ENCODE data around the gene CDH4. TPM values are rescaled to one million over a fixed set of nuclear protein-coding genes. Genes with fewer than 3 reads are reported as not detected.

The CDH4 gene
- total RNA-seq, 1 experiment from 2014 or later, result 25.0 TPM

GRCh38 chr20:61769286-61769832 lies 517.3 kb downstream of the CDH4 start:
- Mint-ChIP-seq H3K27me3 (ENCODE audit: insufficient read depth, unreplicated experiment) (no peaks in the 10 kb centered on the region), H3K27ac (ENCODE audit: low read depth, unreplicated experiment) (no peak overlapping the region), H3K4me1 (ENCODE audit: insufficient read depth, unreplicated experiment) (no peaks in the 10 kb centered on the region), H3K36me3 (ENCODE audit: insufficient read depth, unreplicated experiment) (peaks cover 5% of the 10 kb centered on the region), H3K9me3 (ENCODE audit: unreplicated experiment) (no peaks in the 10 kb centered on the region), H3K4me3 (ENCODE audit: unreplicated experiment) (no peak overlapping the region)
- no TSS peak for BruUV-seq (replicated peaks)
- POLR2A ChIA-PET, result interaction anchor here (1.6 kb wide), 1 partner anchor 20 kb away, joined by 4 read pairs; no protein-coding TSS in a partner anchor
- DNase-seq (ENCODE audit: unreplicated experiment), result no peak
- CTCF ChIA-PET, result interaction anchor here (0.7 to 0.9 kb wide), 2 partner anchors 18 to 109 kb away, joined by 3 read pairs; no protein-coding TSS in a partner anchor
- no peak for TF ChIP-seq CTCF (IDR thresholded peaks at IDR 0.05; ENCODE audit: unreplicated experiment)
- intact Hi-C loops (cut with micrococcal nuclease), result no loop called here

- no peaks in the 10 kb centered on the region for H3K4me1 Mint-ChIP-seq (ENCODE audit: insufficient read depth, unreplicated experiment)
- TF ChIP-seq CTCF (IDR thresholded peaks at IDR 0.05; ENCODE audit: unreplicated experiment), result no peak
- H3K27ac Mint-ChIP-seq (ENCODE audit: low read depth, unreplicated experiment), result no peak overlapping the region
- no peak overlapping the region for H3K4me3 Mint-ChIP-seq (ENCODE audit: unreplicated experiment)
- CTCF ChIA-PET, result interaction anchor here (0.9 kb wide), 1 partner anchor 17 kb away, joined by 3 read pairs; no protein-coding TSS in a partner anchor
- intact Hi-C loops (cut with micrococcal nuclease), result no loop called here
- H3K36me3 Mint-ChIP-seq (ENCODE audit: insufficient read depth, unreplicated experiment), result peaks cover 5% of the 10 kb centered on the region
- no peaks in the 10 kb centered on the region for H3K9me3 Mint-ChIP-seq (ENCODE audit: unreplicated experiment)
- H3K27me3 Mint-ChIP-seq (ENCODE audit: insufficient read depth, unreplicated experiment), result no peaks in the 10 kb centered on the region
- POLR2A ChIA-PET, result interaction anchor here (1.6 kb wide), 1 partner anchor 19 kb away, joined by 4 read pairs; no protein-coding TSS in a partner anchor
- no peak for DNase-seq (ENCODE audit: unreplicated experiment)
- BruUV-seq (replicated peaks), result no TSS peak
Measured at GRCh38 chr20:61770113-61770585, 518.1 kb downstream of the CDH4 start.

GRCh38 chr20:61771805-61772350 lies 519.8 kb downstream of the CDH4 start:
- peaks cover 5% of the 10 kb centered on the region for H3K36me3 Mint-ChIP-seq (ENCODE audit: insufficient read depth, unreplicated experiment)
- TF ChIP-seq CTCF (IDR thresholded peaks at IDR 0.05; ENCODE audit: unreplicated experiment), result no peak
- no peaks in the 10 kb centered on the region for H3K27me3 Mint-ChIP-seq (ENCODE audit: insufficient read depth, unreplicated experiment)
- no peak overlapping the region for H3K27ac Mint-ChIP-seq (ENCODE audit: low read depth, unreplicated experiment)
- H3K4me3 Mint-ChIP-seq (ENCODE audit: unreplicated experiment), result no peak overlapping the region
- intact Hi-C loops (cut with micrococcal nuclease), result no loop called here
- ChIA-PET POLR2A (no interaction called here), CTCF (interaction anchor here (0.5 to 1.6 kb wide), 4 partner anchors 23 to 690 kb away, joined by 3 to 8 read pairs (median 6); no protein-coding TSS in a partner anchor)
- BruUV-seq (replicated peaks), result no TSS peak
- no peak for DNase-seq (ENCODE audit: unreplicated experiment)
- H3K4me1 Mint-ChIP-seq (ENCODE audit: insufficient read depth, unreplicated experiment), result no peaks in the 10 kb centered on the region
- no peaks in the 10 kb centered on the region for H3K9me3 Mint-ChIP-seq (ENCODE audit: unreplicated experiment)

- POLR2A ChIA-PET, result interaction anchor here (0.7 kb wide), 1 partner anchor 1243 kb away, joined by 3 read pairs; no protein-coding TSS in a partner anchor
- no TSS peak for BruUV-seq (replicated peaks)
Measured at GRCh38 chr20:61772828-61773631, 521.0 kb downstream of the CDH4 start.

More at GRCh38 chr20:61772828-61773631, 521.0 kb downstream of the CDH4 start:
- Mint-ChIP-seq H3K9me3 (ENCODE audit: unreplicated experiment) (no peaks in the 10 kb centered on the region), H3K4me3 (ENCODE audit: unreplicated experiment) (no peak overlapping the region), H3K4me1 (ENCODE audit: insufficient read depth, unreplicated experiment) (no peaks in the 10 kb centered on the region), H3K27me3 (ENCODE audit: insufficient read depth, unreplicated experiment) (no peaks in the 10 kb centered on the region), H3K27ac (ENCODE audit: low read depth, unreplicated experiment) (no peak overlapping the region), H3K36me3 (ENCODE audit: insufficient read depth, unreplicated experiment) (peaks cover 10% of the 10 kb centered on the region)
- DNase-seq (ENCODE audit: unreplicated experiment), result no peak
- CTCF ChIA-PET, result interaction anchor here (0.6 to 1.6 kb wide), 3 partner anchors 22 to 692 kb away, joined by 5 to 8 read pairs (median 6); no protein-coding TSS in a partner anchor
- intact Hi-C loops (cut with micrococcal nuclease), result no loop called here
- no peak for TF ChIP-seq CTCF (IDR thresholded peaks at IDR 0.05; ENCODE audit: unreplicated experiment)

Data from MCF 10A (cell line).